ENCODE measurements around the gene AVPI1.

GRCh38 chr10:97714401-97715258, 27.6 kb upstream of the AVPI1 start:
- no peak for TF ChIP-seq CTCF (optimal IDR thresholded peaks at IDR 0.05 in 1 of 3, IDR thresholded peaks at IDR 0.05 in 1 of 3, conservative IDR thresholded peaks at IDR 0.05 in 1 of 3; ENCODE audit: extremely low read depth in 1 of 3, insufficient read depth in 2 of 3, low read length in 3 of 3)
- TF ChIP-seq EZH2 (IDR thresholded peaks at IDR 0.05; ENCODE audit: low read length), result no peak
